Gastrocnemius medialis (tissue), 4 donors: ENCODE data around the gene NME5.

Experiments used
- POLR2A ChIP-seq, 2 donors: fragments of 450-650 bp; IDR thresholded peaks; one replicate each; pipeline ENCODE4 v1.6.1; 2017; ENCODE audit warnings: antibody characterized with exemption in 2 of 2, mild to moderate bottlenecking in 2 of 2, moderate library complexity in 2 of 2
- TF ChIP-seq, protein P1 (sequence below), 5 experiments: fragments of 450-650 bp in 3 of 5; fragments of 200-600 bp in 2 of 5; sonication (generic) in 2 of 5; IDR thresholded peaks in 4 of 5; conservative IDR thresholded peaks in 1 of 5; 1 replicate in 4 of 5; 2 replicates in 1 of 5; pipeline ENCODE4 v1.5.1; 2016 to 2019; ENCODE audit warnings: antibody characterized with exemption in 5 of 5, mild to moderate bottlenecking in 3 of 5, moderate library complexity in 3 of 5

DNA sequence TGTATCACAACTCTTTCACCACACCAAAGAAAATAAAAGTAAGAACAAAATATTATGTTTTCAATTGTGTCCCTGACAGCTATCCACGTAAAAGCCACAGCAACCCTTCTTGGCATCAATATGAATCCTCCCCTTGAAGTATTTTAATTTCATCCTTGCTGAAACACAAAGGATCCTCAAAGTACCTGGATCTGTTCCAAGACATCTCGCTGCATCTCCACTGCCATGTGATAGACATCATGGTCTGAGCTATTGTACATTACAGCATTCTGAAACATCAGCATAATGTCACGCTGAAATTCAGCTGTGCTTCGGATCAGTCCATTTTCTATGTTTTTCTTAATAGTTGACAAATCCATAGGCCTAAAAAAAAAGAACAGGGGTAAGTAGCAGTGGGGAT lies 21.5 kb upstream of the NME5 start:
- TF ChIP-seq, protein P1, sequence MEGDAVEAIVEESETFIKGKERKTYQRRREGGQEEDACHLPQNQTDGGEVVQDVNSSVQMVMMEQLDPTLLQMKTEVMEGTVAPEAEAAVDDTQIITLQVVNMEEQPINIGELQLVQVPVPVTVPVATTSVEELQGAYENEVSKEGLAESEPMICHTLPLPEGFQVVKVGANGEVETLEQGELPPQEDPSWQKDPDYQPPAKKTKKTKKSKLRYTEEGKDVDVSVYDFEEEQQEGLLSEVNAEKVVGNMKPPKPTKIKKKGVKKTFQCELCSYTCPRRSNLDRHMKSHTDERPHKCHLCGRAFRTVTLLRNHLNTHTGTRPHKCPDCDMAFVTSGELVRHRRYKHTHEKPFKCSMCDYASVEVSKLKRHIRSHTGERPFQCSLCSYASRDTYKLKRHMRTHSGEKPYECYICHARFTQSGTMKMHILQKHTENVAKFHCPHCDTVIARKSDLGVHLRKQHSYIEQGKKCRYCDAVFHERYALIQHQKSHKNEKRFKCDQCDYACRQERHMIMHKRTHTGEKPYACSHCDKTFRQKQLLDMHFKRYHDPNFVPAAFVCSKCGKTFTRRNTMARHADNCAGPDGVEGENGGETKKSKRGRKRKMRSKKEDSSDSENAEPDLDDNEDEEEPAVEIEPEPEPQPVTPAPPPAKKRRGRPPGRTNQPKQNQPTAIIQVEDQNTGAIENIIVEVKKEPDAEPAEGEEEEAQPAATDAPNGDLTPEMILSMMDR (IDR thresholded peaks at IDR 0.05 in 4 of 5, conservative IDR thresholded peaks at IDR 0.05 in 1 of 5): no peak
- TF ChIP-seq POLR2A (IDR thresholded peaks at IDR 0.05): no peak
